OCI-LY3 (cell line): Measurements from ENCODE around the gene NKD2.

ENCODE experiments used
- H2AFZ ChIP-seq: fragments of 200-600, 300-600 bp; shearing (Covaris generic); 2 replicates; pipeline ENCODE4 v1.6.0; 2014; ENCODE audit warnings: antibody characterized with exemption, low read depth, low read length
- H3K27ac ChIP-seq: fragments of 200-600, 300-600 bp; sonication (generic); 2 replicates; pipeline ENCODE4 v1.5.1; 2014; ENCODE audit warnings: mild to moderate bottlenecking, low read length, moderate library complexity, mixed read lengths
- H3K27me3 ChIP-seq: fragments of 200-600, 300-600 bp; sonication (generic); 2 replicates; pipeline ENCODE4 v1.6.1; 2014; ENCODE audit warnings: low read depth, low read length, mixed read lengths
- H3K36me3 ChIP-seq: fragments of 200-600, 300-600 bp; sonication (generic); replicated peaks from 2 replicates; pipeline ENCODE3; 2014; ENCODE audit warnings: low read depth, low read length, mixed read lengths
- H3K4me1 ChIP-seq: fragments of 300-600, 200-600 bp; sonication (generic); 2 replicates; pipeline ENCODE4 v1.6.1; 2014; ENCODE audit warnings: low read length, mixed read lengths
- H3K4me2 ChIP-seq: fragments of 200-600, 300-600 bp; sonication (generic); 2 replicates; pipeline ENCODE4 v1.6.1; 2014; ENCODE audit warnings: low read length, mixed read lengths
- H3K4me3 ChIP-seq: fragments of 300-600, 200-600 bp; sonication (generic); 2 replicates; pipeline ENCODE4 v1.5.1; 2014; ENCODE audit warnings: antibody characterized with exemption, mild to moderate bottlenecking, low read length, moderate library complexity
- H3K79me2 ChIP-seq: fragments of 300-600, 200-600 bp; shearing (Covaris generic); 2 replicates; pipeline ENCODE4 v1.6.1; 2014; ENCODE audit warnings: mild to moderate bottlenecking, low read length, mixed read lengths
- H3K9ac ChIP-seq: fragments of 300-600, 200-600 bp; shearing (Covaris generic); 2 replicates; pipeline ENCODE4 v1.6.0; 2014; ENCODE audit warnings: mild to moderate bottlenecking, low read length, moderate library complexity
- H3K9me3 ChIP-seq: fragments of 200-600, 300-600 bp; shearing (Covaris generic); 2 replicates; pipeline ENCODE4 v1.6.1; 2014; ENCODE audit warnings: low read length, mixed read lengths; ENCODE audit not compliant: insufficient read depth
- H4K20me1 ChIP-seq: fragments of 200-600, 300-600 bp; sonication (generic); 2 replicates; pipeline ENCODE4 v1.6.1; 2016; ENCODE audit warnings: low read length, mixed read lengths; ENCODE audit not compliant: insufficient read depth
- EZH2phosphoT487 ChIP-seq: fragments of 200-600 bp; shearing (Covaris generic); IDR thresholded peaks from 2 replicates; pipeline ENCODE4 v1.6.1; 2018; ENCODE audit warnings: antibody characterized with exemption, mixed run types, low read depth
- TF ChIP-seq, protein P1 (sequence below): fragments of 200-600, 300-600 bp; sonication (generic); IDR thresholded peaks from 2 replicates; pipeline ENCODE4 v1.5.1; 2014; ENCODE audit warnings: antibody characterized with exemption, low read length, low read depth

NKD2 gene

DNA sequence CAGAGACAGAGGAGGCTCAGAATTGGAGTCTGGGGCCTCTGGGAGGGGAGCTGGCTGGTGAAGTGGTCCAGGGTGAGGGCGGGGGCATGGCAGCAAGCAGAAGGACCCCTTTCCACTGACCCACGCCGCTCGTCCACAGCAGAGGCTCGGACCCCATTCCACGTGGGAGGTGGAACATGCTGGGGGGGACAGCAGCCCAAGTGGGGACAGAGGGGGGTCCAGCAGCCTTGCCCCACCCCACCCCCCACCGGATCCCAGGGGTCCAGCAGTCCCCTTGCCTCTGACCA is 25.4 kb upstream of the NKD2 start:
- H3K9me3 ChIP-seq, result no peaks in the 10 kb centered on the region
- no peak overlapping the region for H3K4me2 ChIP-seq
- no peak overlapping the region for H2AFZ ChIP-seq
- H3K36me3 ChIP-seq, result no peaks in the 10 kb centered on the region
- H4K20me1 ChIP-seq, result no peaks in the 10 kb centered on the region
- TF ChIP-seq, protein P1, sequence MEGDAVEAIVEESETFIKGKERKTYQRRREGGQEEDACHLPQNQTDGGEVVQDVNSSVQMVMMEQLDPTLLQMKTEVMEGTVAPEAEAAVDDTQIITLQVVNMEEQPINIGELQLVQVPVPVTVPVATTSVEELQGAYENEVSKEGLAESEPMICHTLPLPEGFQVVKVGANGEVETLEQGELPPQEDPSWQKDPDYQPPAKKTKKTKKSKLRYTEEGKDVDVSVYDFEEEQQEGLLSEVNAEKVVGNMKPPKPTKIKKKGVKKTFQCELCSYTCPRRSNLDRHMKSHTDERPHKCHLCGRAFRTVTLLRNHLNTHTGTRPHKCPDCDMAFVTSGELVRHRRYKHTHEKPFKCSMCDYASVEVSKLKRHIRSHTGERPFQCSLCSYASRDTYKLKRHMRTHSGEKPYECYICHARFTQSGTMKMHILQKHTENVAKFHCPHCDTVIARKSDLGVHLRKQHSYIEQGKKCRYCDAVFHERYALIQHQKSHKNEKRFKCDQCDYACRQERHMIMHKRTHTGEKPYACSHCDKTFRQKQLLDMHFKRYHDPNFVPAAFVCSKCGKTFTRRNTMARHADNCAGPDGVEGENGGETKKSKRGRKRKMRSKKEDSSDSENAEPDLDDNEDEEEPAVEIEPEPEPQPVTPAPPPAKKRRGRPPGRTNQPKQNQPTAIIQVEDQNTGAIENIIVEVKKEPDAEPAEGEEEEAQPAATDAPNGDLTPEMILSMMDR, result no peak
- no peak for TF ChIP-seq EZH2phosphoT487
- H3K4me1 ChIP-seq, result no peaks in the 10 kb centered on the region
- H3K79me2 ChIP-seq, result no peaks in the 10 kb centered on the region
- H3K27ac ChIP-seq, result no peak overlapping the region
- H3K9ac ChIP-seq, result no peak overlapping the region
- H3K27me3 ChIP-seq, result peaks cover 9% of the 10 kb centered on the region; the same call in 1 of the 2 replicates
- no peak overlapping the region for H3K4me3 ChIP-seq

DNA sequence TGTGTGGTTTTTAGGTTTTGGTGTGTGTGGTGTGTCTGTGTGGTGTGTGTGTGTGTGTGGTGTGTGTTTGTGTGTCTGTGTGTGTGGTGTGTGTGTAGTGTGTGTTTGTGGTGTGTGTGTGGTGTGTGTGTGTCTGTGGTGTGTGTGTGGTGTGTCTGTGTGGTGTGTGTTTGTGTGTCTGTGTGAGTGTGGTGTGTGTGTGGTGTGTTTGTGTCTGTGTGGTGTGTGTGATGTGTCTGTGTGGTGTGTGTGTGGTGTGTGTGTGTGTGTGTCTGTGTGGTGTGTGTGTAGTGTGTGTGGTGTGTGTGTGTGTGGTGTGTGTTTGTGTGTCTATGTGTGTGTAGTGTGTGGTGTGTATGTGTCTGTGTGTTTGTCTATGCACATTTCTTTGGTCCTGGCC is 25.0 kb upstream of the NKD2 start:
- no peak overlapping the region for H3K4me2 ChIP-seq
- no peaks in the 10 kb centered on the region for H3K79me2 ChIP-seq
- H4K20me1 ChIP-seq, result no peaks in the 10 kb centered on the region
- TF ChIP-seq, protein P1, result no peak
- no peak for TF ChIP-seq EZH2phosphoT487
- peaks cover 9% of the 10 kb centered on the region; the same call in 1 of the 2 replicates for H3K27me3 ChIP-seq
- no peak overlapping the region for H3K4me3 ChIP-seq
- H3K4me1 ChIP-seq, result no peaks in the 10 kb centered on the region
- H3K9me3 ChIP-seq, result no peaks in the 10 kb centered on the region
- no peaks in the 10 kb centered on the region for H3K36me3 ChIP-seq
- no peak overlapping the region for H3K27ac ChIP-seq
- no peak overlapping the region for H3K9ac ChIP-seq
- H2AFZ ChIP-seq, result no peak overlapping the region

DNA sequence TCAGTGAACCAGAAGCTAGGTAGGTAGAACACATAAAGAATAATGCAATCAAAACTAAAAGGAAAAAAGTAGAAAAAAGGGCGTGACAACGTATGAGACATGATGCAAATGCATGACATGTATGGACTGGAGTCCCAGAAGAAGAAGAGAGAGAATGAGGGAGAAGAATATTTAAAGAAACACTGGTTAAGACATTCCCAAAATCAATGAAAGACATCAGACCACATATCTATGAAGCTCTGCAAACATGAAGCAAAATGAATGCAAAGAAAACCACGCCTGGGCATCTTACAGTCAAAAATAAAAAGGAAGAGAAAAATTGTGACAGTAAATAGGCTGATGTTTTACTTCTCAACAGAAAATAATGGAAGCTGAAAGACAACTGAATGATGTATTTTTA is 23.8 kb upstream of the NKD2 start:
- H2AFZ ChIP-seq, result no peak overlapping the region
- no peaks in the 10 kb centered on the region for H4K20me1 ChIP-seq
- no peaks in the 10 kb centered on the region for H3K36me3 ChIP-seq
- no peaks in the 10 kb centered on the region for H3K79me2 ChIP-seq
- no peak overlapping the region for H3K27ac ChIP-seq
- peaks cover 9% of the 10 kb centered on the region; the same call in 1 of the 2 replicates for H3K27me3 ChIP-seq
- H3K4me2 ChIP-seq, result no peak overlapping the region
- no peaks in the 10 kb centered on the region for H3K4me1 ChIP-seq
- H3K4me3 ChIP-seq, result no peak overlapping the region
- no peak for TF ChIP-seq EZH2phosphoT487
- TF ChIP-seq, protein P1, result no peak
- no peak overlapping the region for H3K9ac ChIP-seq
- no peaks in the 10 kb centered on the region for H3K9me3 ChIP-seq

DNA sequence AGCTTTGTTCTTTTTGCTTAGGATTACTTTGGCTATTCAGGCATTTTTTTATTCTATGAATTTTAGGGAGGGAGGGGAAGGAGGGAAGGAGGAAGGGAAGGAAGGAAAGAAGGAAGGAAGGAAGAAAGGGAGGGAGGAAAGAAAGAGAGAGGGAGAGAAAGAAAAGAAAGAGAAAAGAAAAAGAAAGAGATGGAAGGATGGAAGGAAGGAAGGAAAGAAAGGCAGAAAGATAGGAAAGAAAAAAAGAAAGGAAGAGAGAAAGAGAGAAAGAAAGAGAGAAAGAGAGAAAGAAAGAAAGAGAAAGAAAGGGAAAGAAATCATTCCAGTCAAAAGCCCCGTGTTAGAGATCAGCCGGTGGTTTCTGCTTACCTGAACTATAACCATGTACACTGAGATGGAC is 20.8 kb upstream of the NKD2 start:
- Histone ChIP-seq H3K9ac (no peak overlapping the region), H4K20me1 (no peaks in the 10 kb centered on the region), H2AFZ (no peak overlapping the region), H3K79me2 (no peaks in the 10 kb centered on the region), H3K4me2 (no peak overlapping the region), H3K36me3 (no peaks in the 10 kb centered on the region), H3K27me3 (peaks cover 9% of the 10 kb centered on the region; the same call in 1 of the 2 replicates), H3K9me3 (no peaks in the 10 kb centered on the region), H3K4me1 (no peaks in the 10 kb centered on the region), H3K4me3 (no peak overlapping the region), H3K27ac (no peak overlapping the region)
- TF ChIP-seq, protein P1, result no peak
- no peak for TF ChIP-seq EZH2phosphoT487
